Cardiac muscle cell (in vitro differentiated cells and primary cell): ENCODE measurements around the gene ATP8B4. TPM values are rescaled to one million over a fixed set of nuclear protein-coding genes. Genes with fewer than 3 reads are reported as not detected.

Source experiments
- DNase-seq, 2 donors: peaks; one replicate each; pipeline versions ENCODE4 v3.0.0 to v3.0.0-alpha.2; 2010 to 2017; ENCODE audit warnings: low read depth in 1 of 2, low spot score in 1 of 2
- H3K27ac ChIP-seq: fragments of 200-600 bp; sonication (generic); 2 replicates; pipeline ENCODE4 v1.5.1; 2016
- H3K27me3 ChIP-seq: fragments of 200-600 bp; sonication (generic); 2 replicates; pipeline ENCODE4 v1.6.0; 2016; ENCODE audit warnings: control low read depth
- H3K36me3 ChIP-seq: fragments of 200-600 bp; sonication (generic); 2 replicates; pipeline ENCODE4 v1.5.1; 2016; ENCODE audit warnings: control low read depth
- H3K4me1 ChIP-seq: fragments of 200-600 bp; sonication (generic); 2 replicates; pipeline ENCODE4 v1.8.1; 2017; ENCODE audit warnings: low read depth, mild to moderate bottlenecking, mixed run types
- H3K4me3 ChIP-seq: fragments of 200-600 bp; sonication (generic); 2 replicates; pipeline ENCODE4 v1.5.1; 2016; ENCODE audit warnings: mild to moderate bottlenecking
- H3K9me3 ChIP-seq: fragments of 200-600 bp; sonication (generic); 2 replicates; pipeline ENCODE4 v1.5.1; 2017; ENCODE audit warnings: low read depth, mild to moderate bottlenecking, control low read depth
- polyA plus RNA-seq: library from polyadenylated mRNA; unstranded; fragments of >200 nt; fragmentation: Nextera tagmentation; extraction: Ambion mirVana; gene quantifications from 2 replicates; pipeline ENCODE4 v1.2.1, GENCODE V29; 2016
- total RNA-seq: library from RNA; depleted of rRNA; stranded (reverse); fragments of >200 nt; gene quantifications from 2 replicates; pipeline ENCODE4 v1.2.3, GENCODE V29; 2016
- TF ChIP-seq, protein P1 (sequence below): IDR thresholded peaks from 2 replicates; pipeline ENCODE4 v1.5.1; 2012; ENCODE audit warnings: low read depth, mild to moderate bottlenecking, low read length

Gene ATP8B4
- total and polyA plus RNA-seq, 2 experiments from 2014 or later, result 0.09 to 0.12 TPM

- no peak overlapping the region for H3K27ac ChIP-seq
- H3K4me1 ChIP-seq, result no peaks in the 10 kb centered on the region
- H3K4me3 ChIP-seq, result no peak overlapping the region
- peak in 1 of 2 donors; percentile 38 for DNase-seq
- H3K27me3 ChIP-seq, result peaks cover 100% of the 10 kb centered on the region
- no peaks in the 10 kb centered on the region for H3K36me3 ChIP-seq
- TF ChIP-seq, protein P1, sequence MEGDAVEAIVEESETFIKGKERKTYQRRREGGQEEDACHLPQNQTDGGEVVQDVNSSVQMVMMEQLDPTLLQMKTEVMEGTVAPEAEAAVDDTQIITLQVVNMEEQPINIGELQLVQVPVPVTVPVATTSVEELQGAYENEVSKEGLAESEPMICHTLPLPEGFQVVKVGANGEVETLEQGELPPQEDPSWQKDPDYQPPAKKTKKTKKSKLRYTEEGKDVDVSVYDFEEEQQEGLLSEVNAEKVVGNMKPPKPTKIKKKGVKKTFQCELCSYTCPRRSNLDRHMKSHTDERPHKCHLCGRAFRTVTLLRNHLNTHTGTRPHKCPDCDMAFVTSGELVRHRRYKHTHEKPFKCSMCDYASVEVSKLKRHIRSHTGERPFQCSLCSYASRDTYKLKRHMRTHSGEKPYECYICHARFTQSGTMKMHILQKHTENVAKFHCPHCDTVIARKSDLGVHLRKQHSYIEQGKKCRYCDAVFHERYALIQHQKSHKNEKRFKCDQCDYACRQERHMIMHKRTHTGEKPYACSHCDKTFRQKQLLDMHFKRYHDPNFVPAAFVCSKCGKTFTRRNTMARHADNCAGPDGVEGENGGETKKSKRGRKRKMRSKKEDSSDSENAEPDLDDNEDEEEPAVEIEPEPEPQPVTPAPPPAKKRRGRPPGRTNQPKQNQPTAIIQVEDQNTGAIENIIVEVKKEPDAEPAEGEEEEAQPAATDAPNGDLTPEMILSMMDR, result no peak
- no peaks in the 10 kb centered on the region for H3K9me3 ChIP-seq
These were observed 94.8 kb downstream of the ATP8B4 start for GRCh38 chr15:50024281-50024680.

GRCh38 chr15:50018491-50018890 is 100.5 kb downstream of the ATP8B4 start:
- no peak overlapping the region for H3K4me3 ChIP-seq
- no peak overlapping the region for H3K27ac ChIP-seq
- peaks cover 86% of the 10 kb centered on the region for H3K27me3 ChIP-seq
- no peak for DNase-seq
- TF ChIP-seq, protein P1, result no peak
- H3K9me3 ChIP-seq, result no peaks in the 10 kb centered on the region
- no peaks in the 10 kb centered on the region for H3K36me3 ChIP-seq
- no peaks in the 10 kb centered on the region for H3K4me1 ChIP-seq

DNA sequence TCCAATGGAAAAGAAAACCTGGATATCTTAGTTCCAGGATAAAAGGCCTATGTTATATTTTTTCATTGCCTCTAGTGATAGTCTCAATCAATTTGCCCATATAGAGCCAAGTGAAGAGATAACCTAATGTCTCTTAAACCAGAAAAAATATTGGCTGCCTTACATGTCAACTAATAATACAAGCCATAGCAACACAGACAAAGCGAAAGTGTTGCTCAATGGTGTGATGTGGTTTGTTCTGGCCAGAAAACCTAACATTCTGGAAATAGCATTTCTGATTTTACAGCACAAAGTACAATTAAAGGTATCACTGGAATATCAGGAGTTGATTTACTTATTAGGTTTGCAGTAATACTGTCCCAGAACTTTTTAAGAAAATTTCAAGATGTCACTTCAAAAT is 101.5 kb downstream of the ATP8B4 start:
- no peak overlapping the region for H3K27ac ChIP-seq
- no peaks in the 10 kb centered on the region for H3K36me3 ChIP-seq
- H3K27me3 ChIP-seq, result peaks cover 84% of the 10 kb centered on the region
- DNase-seq, result peak in 1 of 2 donors; percentile 84
- no peaks in the 10 kb centered on the region for H3K4me1 ChIP-seq
- H3K4me3 ChIP-seq, result no peak overlapping the region
- TF ChIP-seq, protein P1, result no peak
- no peaks in the 10 kb centered on the region for H3K9me3 ChIP-seq

DNA sequence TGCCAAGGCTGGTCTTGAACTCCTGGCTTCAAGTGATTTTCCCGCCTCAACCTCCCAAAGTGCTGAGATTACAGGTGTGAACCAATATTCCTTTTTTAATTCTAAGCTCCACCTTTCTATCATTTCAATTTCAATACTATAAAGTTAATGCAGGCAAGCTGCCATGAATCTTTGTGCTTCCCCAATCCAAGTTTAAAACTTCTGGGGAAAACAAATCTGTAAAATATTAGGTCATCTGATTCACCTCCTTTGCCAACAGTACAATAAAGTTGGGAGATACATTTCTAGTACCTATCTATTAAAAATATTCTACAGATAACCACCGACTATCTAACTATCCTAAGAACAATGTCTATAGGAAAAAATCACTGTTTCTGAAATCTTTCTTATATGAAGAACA is 102.1 kb downstream of the ATP8B4 start:
- Histone ChIP-seq H3K4me1 (no peaks in the 10 kb centered on the region), H3K36me3 (no peaks in the 10 kb centered on the region), H3K27me3 (peaks cover 84% of the 10 kb centered on the region), H3K4me3 (no peak overlapping the region), H3K9me3 (no peaks in the 10 kb centered on the region), H3K27ac (no peak overlapping the region)
- no peak for DNase-seq
- TF ChIP-seq, protein P1, result no peak

DNA sequence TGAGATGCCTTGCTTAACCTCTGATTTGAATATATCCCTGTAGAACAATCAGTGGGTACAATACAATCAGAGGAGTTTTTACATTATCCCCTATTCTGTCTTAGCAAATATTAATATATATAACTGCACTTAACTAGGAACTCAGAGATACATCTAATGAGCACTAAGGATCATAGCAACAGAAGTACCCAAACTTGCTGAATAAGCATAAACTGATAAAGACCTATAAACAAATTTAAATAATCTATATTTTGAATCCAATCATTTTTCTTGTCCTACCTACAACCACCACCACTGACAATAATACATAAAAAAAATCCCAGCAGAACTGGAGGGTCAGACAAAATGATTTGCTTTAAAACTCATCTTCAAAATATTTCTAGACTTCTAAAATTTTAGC is 106.2 kb downstream of the ATP8B4 start:
- TF ChIP-seq, protein P1, result no peak
- Histone ChIP-seq H3K27ac (no peak overlapping the region), H3K9me3 (no peaks in the 10 kb centered on the region), H3K27me3 (peaks cover 72% of the 10 kb centered on the region), H3K4me3 (no peak overlapping the region), H3K36me3 (no peaks in the 10 kb centered on the region), H3K4me1 (no peaks in the 10 kb centered on the region)
- no peak for DNase-seq

DNA sequence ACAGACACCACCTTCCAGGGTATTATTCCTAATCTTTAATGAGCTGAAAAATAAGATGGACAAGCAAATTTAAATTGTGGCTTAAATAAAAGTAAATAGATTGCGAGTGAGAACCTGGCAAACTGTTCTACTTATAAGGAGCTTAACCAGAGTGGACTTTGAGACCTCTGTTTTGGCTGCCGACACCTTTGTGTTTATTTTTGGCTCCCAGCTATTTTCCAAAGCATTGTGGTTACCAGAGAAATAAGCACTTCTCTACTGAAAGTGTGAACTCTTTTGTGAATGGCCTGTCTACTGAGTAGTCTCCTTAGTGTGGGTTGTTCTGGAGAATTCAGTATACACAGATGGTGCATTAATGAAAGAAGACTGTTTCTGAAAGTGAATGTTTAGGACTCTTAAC is 109.4 kb downstream of the ATP8B4 start:
- Histone ChIP-seq H3K27me3 (peaks cover 58% of the 10 kb centered on the region), H3K9me3 (no peaks in the 10 kb centered on the region), H3K4me3 (no peak overlapping the region), H3K36me3 (no peaks in the 10 kb centered on the region), H3K4me1 (no peaks in the 10 kb centered on the region), H3K27ac (no peak overlapping the region)
- TF ChIP-seq, protein P1, result no peak
- DNase-seq, result no peak
